HG03103 (cell line): ENCODE results near the gene NFKBIE.
A peak's percentile ranks its signal among the peaks of the same experiment; 100 is the strongest.
"Not testable (repeated sequence)": the region's sequence is repeated elsewhere in the genome, so short reads cannot be mapped to it uniquely, and the experiment has no call there.

Experiments
- ATAC-seq: cut with Tn5 transposase; IDR thresholded peaks from one replicate; pipeline ENCODE4 v1.9.1; 2021; ENCODE audit warnings: low read depth; ENCODE audit not compliant: unreplicated experiment

The NFKBIE gene

GRCh38 chr6:44247338-44248302 is 17.7 kb downstream of the NFKBIE start:
- ATAC-seq, result no peak

GRCh38 chr6:44246663-44247337 is 18.6 kb downstream of the NFKBIE start, which contains the start of gene HSP90AB1:
Gene HSP90AB1, plus strand, starts transcription at chr6:44247101. Its CDS starts 1,529 bp downstream, at chr6:44248630.
- ATAC-seq, result peak; percentile 43

GRCh38 chr6:44245912-44246662 is 19.3 kb downstream of the NFKBIE start:
- ATAC-seq, result peak; percentile 34

GRCh38 chr6:44245391-44245911 is 19.9 kb downstream of the NFKBIE start:
- no peak for ATAC-seq

- ATAC-seq, result no peak
Measured at GRCh38 chr6:44243345-44243744, 22.0 kb downstream of the NFKBIE start.

GRCh38 chr6:44238687-44239350 is 26.5 kb downstream of the NFKBIE start:
- ATAC-seq, result no peak

- ATAC-seq, result peak; percentile 85
Measured at GRCh38 chr6:44237813-44238433, 27.4 kb downstream of the NFKBIE start.

GRCh38 chr6:44237021-44237812 is 28.1 kb downstream of the NFKBIE start:
- peak; percentile 40 for ATAC-seq

- ATAC-seq, result no peak
Measured at GRCh38 chr6:44235891-44236516, 29.3 kb downstream of the NFKBIE start.

- no peak for ATAC-seq
Measured at GRCh38 chr6:44235269-44235668, 30.1 kb downstream of the NFKBIE start.

GRCh38 chr6:44234101-44235025 is 31.0 kb downstream of the NFKBIE start:
- ATAC-seq, result no peak

- ATAC-seq, result no peak
Measured at GRCh38 chr6:44233567-44234100, 31.7 kb downstream of the NFKBIE start.

GRCh38 chr6:44232676-44233566 is 32.4 kb downstream of the NFKBIE start:
- ATAC-seq, result no peak

GRCh38 chr6:44231426-44231825 is 33.9 kb downstream of the NFKBIE start:
- not testable (repeated sequence) for ATAC-seq

- no peak for ATAC-seq
Measured at GRCh38 chr6:44230034-44230675, 35.2 kb downstream of the NFKBIE start.
